Fibroblast of upper back skin (primary cell): ENCODE data around the gene GTSE1.
"Not testable (repeated sequence)": the region's sequence is repeated elsewhere in the genome, so short reads cannot be mapped to it uniquely, and the experiment has no call there.

Source experiments
- DNase-seq: peaks from one replicate; pipeline ENCODE4 v3.0.0-alpha.2; 2013

GTSE1 gene

GRCh38 chr22:46295277-46295971 lies 1.2 kb upstream of the GTSE1 start:
- DNase-seq = no peak

- peak; percentile 14 for DNase-seq
Measured at GRCh38 chr22:46297151-46297812, 612 bp downstream of the GTSE1 start.

- DNase-seq = no peak
Measured at GRCh38 chr22:46299101-46299500, 2.4 kb downstream of the GTSE1 start.

GRCh38 chr22:46300491-46300890 lies 3.8 kb downstream of the GTSE1 start:
- DNase-seq = no peak

- peak; percentile 25 for DNase-seq
Measured at GRCh38 chr22:46303347-46303965, 6.8 kb downstream of the GTSE1 start.

GRCh38 chr22:46308283-46308988 lies 11.8 kb downstream of the GTSE1 start:
- no peak for DNase-seq

GRCh38 chr22:46309526-46310085 lies 12.9 kb downstream of the GTSE1 start:
- no peak for DNase-seq

GRCh38 chr22:46312056-46312455 lies 15.4 kb downstream of the GTSE1 start:
- no peak for DNase-seq

- DNase-seq = not testable (repeated sequence)
Measured at GRCh38 chr22:46312848-46313247, 16.2 kb downstream of the GTSE1 start.

- no peak for DNase-seq
Measured at GRCh38 chr22:46315976-46316375, 19.3 kb downstream of the GTSE1 start.

- DNase-seq = no peak
Measured at GRCh38 chr22:46317646-46318045, 21.0 kb downstream of the GTSE1 start.

- DNase-seq = no peak
Measured at GRCh38 chr22:46318576-46318975, 21.9 kb downstream of the GTSE1 start.

GRCh38 chr22:46319319-46319718 lies 22.6 kb downstream of the GTSE1 start:
- DNase-seq = no peak

GRCh38 chr22:46320166-46320710 lies 23.6 kb downstream of the GTSE1 start:
- no peak for DNase-seq

- DNase-seq = no peak
Measured at GRCh38 chr22:46320716-46321386, 24.2 kb downstream of the GTSE1 start.

- DNase-seq = no peak
Measured at GRCh38 chr22:46322711-46323110, 26.0 kb downstream of the GTSE1 start.

- DNase-seq = no peak
Measured at GRCh38 chr22:46323162-46323561, 26.5 kb downstream of the GTSE1 start.

GRCh38 chr22:46326066-46326680 lies 29.5 kb downstream of the GTSE1 start:
- no peak for DNase-seq

GRCh38 chr22:46327691-46328465 lies 31.2 kb downstream of the GTSE1 start:
- no peak for DNase-seq

GRCh38 chr22:46328797-46329196 lies 32.1 kb downstream of the GTSE1 start:
- no peak for DNase-seq

- DNase-seq = no peak
Measured at GRCh38 chr22:46329616-46330015, 32.9 kb downstream of the GTSE1 start.
